ENCODE data around the gene CAPN14.

DNA sequence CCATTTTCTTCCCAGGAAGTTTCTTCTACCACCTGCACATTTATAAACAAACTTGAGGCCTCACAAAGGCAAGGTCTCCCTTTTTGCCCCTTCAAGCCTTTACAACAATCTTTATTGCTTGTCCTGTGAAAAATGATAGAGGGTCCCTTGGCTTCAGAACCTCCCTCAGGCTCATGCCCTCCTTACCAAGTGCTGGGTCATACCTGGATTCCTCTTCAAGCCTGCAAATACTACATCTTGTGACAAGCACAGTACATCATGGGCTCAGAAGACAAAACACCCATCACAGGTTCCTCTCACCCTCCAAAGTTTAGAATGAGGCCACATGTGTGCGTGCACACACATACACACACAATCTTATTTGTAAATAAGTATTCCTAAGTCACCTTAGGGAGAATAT, 9.1 kb downstream of the CAPN14 start:
- TF ChIP-seq POLR2A (IDR thresholded peaks at IDR 0.05) = no peak
- no peak for TF ChIP-seq CTCF (IDR thresholded peaks at IDR 0.05)

Measured in testis (tissue), 2 donors.